PC-3 (cell line): ENCODE data around the gene RASL11B. TPM values are rescaled to one million over a fixed set of nuclear protein-coding genes. Genes with fewer than 3 reads are reported as not detected.

ENCODE experiments used
- ATAC-seq: fragments of 200-7000 bp; cut with Tn5 transposase; 2 replicates; pipeline ENCODE4 v1.9.1; 2020; ENCODE audit warnings: mild to moderate bottlenecking, moderate library complexity
- BruUV-seq: library from RNA; stranded (reverse); fragments of 400-500 nt; replicated peaks from 2 replicates; lab custom pipeline; 2021; lab: Mats Ljungman, UMichigan
- CTCF ChIA-PET: fragments of 300-600 bp; sonication (Branson Sonifier 250); formaldehyde crosslinking; loops from one replicate; lab custom pipeline; 2022; ENCODE audit warnings: antibody characterized with exemption; lab: Charles Lee
- POLR2A ChIA-PET: fragments of 300-600 bp; sonication (Branson Sonifier 250); formaldehyde crosslinking; loops from one replicate; lab custom pipeline; 2022; ENCODE audit warnings: antibody characterized with exemption; ENCODE audit not compliant: unreplicated experiment; lab: Charles Lee
- DNase-seq: peaks from one replicate; pipeline ENCODE4 v3.0.0-alpha.2; 2015
- H2AFZ ChIP-seq: fragments of 300-600 bp; sonication (generic); 2 replicates; pipeline ENCODE4 v1.6.0; 2016; ENCODE audit warnings: antibody characterized with exemption, low read length
- H3F3A ChIP-seq: fragments of 300-600 bp; sonication (generic); one replicate; pipeline ENCODE4 v1.6.0; 2017; ENCODE audit warnings: antibody characterized with exemption, low read length, control low read depth, mild to moderate bottlenecking; ENCODE audit not compliant: unreplicated experiment
- H3K27ac ChIP-seq: fragments of 300-600 bp; sonication (generic); 2 replicates; pipeline ENCODE4 v1.5.1; 2016; ENCODE audit warnings: mild to moderate bottlenecking, low read length
- H3K27me3 ChIP-seq: fragments of 300-600 bp; sonication (generic); 2 replicates; pipeline ENCODE4 v1.6.1; 2016; ENCODE audit warnings: low read length, mixed read lengths
- H3K36me3 ChIP-seq: fragments of 300-600 bp; sonication (generic); 2 replicates; pipeline ENCODE4 v1.6.1; 2016; ENCODE audit warnings: low read depth, mixed run types, low read length, mixed read lengths
- H3K4me1 ChIP-seq: fragments of 300-600 bp; sonication (generic); 2 replicates; pipeline ENCODE4 v1.5.1; 2016; ENCODE audit warnings: low read length; ENCODE audit not compliant: insufficient read depth
- H3K4me2 ChIP-seq: fragments of 300-600 bp; sonication (generic); 2 replicates; pipeline ENCODE4 v1.6.0; 2016; ENCODE audit warnings: low read length
- H3K4me3 ChIP-seq: fragments of 300-600 bp; sonication (generic); 2 replicates; pipeline ENCODE4 v1.5.1; 2016; ENCODE audit warnings: mild to moderate bottlenecking, low read length, mixed read lengths
- H3K79me2 ChIP-seq: fragments of 300-600 bp; sonication (generic); 2 replicates; pipeline ENCODE4 v1.6.1; 2017; ENCODE audit warnings: low read length, mixed read lengths
- H3K9ac ChIP-seq: fragments of 300-600 bp; sonication (generic); 2 replicates; pipeline ENCODE4 v1.6.0; 2016; ENCODE audit warnings: mild to moderate bottlenecking, low read length
- H3K9me2 ChIP-seq: fragments of 300-600 bp; sonication (generic); replicated peaks from 2 replicates; pipeline ENCODE4 v1.6.1; 2016; ENCODE audit warnings: mixed run types, low read length, mixed read lengths
- H3K9me3 ChIP-seq: fragments of 300-600 bp; sonication (generic); 2 replicates; pipeline ENCODE4 v1.6.1; 2016; ENCODE audit warnings: low read length, mixed read lengths
- H4K20me1 ChIP-seq: fragments of 300-600 bp; sonication (generic); 2 replicates; pipeline ENCODE4 v1.6.1; 2016; ENCODE audit warnings: low read length, mixed read lengths
- EZH2 ChIP-seq: fragments of 300-600 bp; sonication (generic); IDR thresholded peaks from one replicate; pipeline ENCODE4 v1.6.1; 2017; ENCODE audit warnings: antibody characterized with exemption, mild to moderate bottlenecking, low read length; ENCODE audit not compliant: unreplicated experiment
- EZH2phosphoT487 ChIP-seq: fragments of 300-600 bp; sonication (generic); IDR thresholded peaks from 2 replicates; pipeline ENCODE4 v1.6.1; 2018; ENCODE audit warnings: mild to moderate bottlenecking, antibody characterized with exemption, low read length, borderline replicate concordance
- intact Hi-C: fragments of 100-400 bp; cut with micrococcal nuclease; formaldehyde crosslinking; loops from 2 replicates; pipeline ENCODE4 v1.9.0; 2023
- total RNA-seq: library from RNA; depleted of rRNA; stranded (reverse); fragments of >200 nt; gene quantifications from 2 replicates; pipeline ENCODE4 v1.2.3, GENCODE V29; 2014
- TF ChIP-seq, protein P1 (sequence below): fragments of 300-600 bp; sonication (generic); conservative IDR thresholded peaks from 2 replicates; pipeline ENCODE4 v1.5.1; 2017; ENCODE audit warnings: antibody characterized with exemption, low read depth, mild to moderate bottlenecking, low read length

RASL11B gene
- total RNA-seq, 1 experiment from 2014 or later, result 0.07 TPM

DNA sequence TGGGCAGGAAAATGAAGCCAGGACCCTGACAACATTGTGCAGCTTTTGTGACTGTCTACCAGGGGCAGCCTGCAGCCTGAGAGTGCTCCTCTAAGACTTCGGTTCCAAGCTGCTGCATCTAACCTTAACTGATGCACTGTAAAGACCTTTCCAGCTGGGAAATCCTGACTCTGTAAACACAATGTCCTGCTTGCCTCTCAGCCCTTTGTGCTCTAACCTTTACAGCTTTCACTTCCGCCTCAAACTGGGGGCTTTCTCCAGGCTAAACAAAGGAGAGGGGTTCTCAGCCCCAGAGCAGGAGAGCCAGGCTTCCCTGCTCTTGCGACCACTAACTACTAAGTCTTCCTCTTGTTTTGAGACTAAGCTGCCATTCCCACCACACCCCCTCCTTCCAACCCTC lies 19.3 kb upstream of the RASL11B start:
- no TSS peak for BruUV-seq
- no peak for ATAC-seq
- Histone ChIP-seq H3K9ac (no peak overlapping the region), H3K9me3 (no peaks in the 10 kb centered on the region), H3K27me3 (no peaks in the 10 kb centered on the region), H3K79me2 (no peaks in the 10 kb centered on the region), H4K20me1 (no peaks in the 10 kb centered on the region), H3K9me2 (no peaks in the 10 kb centered on the region), H3K27ac (no peak overlapping the region), H3K4me3 (no peak overlapping the region), H3K4me1 (peaks cover 19% of the 10 kb centered on the region), H3K36me3 (no peaks in the 10 kb centered on the region), H3F3A (no peaks in the 10 kb centered on the region), H3K4me2 (no peak overlapping the region), H2AFZ (no peak overlapping the region)
- TF ChIP-seq EZH2phosphoT487 (no peak), EZH2 (no peak)
- TF ChIP-seq, protein P1, sequence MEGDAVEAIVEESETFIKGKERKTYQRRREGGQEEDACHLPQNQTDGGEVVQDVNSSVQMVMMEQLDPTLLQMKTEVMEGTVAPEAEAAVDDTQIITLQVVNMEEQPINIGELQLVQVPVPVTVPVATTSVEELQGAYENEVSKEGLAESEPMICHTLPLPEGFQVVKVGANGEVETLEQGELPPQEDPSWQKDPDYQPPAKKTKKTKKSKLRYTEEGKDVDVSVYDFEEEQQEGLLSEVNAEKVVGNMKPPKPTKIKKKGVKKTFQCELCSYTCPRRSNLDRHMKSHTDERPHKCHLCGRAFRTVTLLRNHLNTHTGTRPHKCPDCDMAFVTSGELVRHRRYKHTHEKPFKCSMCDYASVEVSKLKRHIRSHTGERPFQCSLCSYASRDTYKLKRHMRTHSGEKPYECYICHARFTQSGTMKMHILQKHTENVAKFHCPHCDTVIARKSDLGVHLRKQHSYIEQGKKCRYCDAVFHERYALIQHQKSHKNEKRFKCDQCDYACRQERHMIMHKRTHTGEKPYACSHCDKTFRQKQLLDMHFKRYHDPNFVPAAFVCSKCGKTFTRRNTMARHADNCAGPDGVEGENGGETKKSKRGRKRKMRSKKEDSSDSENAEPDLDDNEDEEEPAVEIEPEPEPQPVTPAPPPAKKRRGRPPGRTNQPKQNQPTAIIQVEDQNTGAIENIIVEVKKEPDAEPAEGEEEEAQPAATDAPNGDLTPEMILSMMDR, result no peak
- CTCF ChIA-PET, result no interaction called here
- intact Hi-C loops, result no loop called here
- no peak for DNase-seq
- POLR2A ChIA-PET, result no interaction called here

- no peak overlapping the region for H3K4me3 ChIP-seq
- no peaks in the 10 kb centered on the region for H3F3A ChIP-seq
- BruUV-seq, result no TSS peak
- H3K36me3 ChIP-seq, result no peaks in the 10 kb centered on the region
- H3K79me2 ChIP-seq, result no peaks in the 10 kb centered on the region
- TF ChIP-seq EZH2 (no peak), EZH2phosphoT487 (no peak)
- TF ChIP-seq, protein P1, result no peak
- ATAC-seq (no peak), DNase-seq (no peak)
- H2AFZ ChIP-seq, result no peak overlapping the region
- peaks cover 13% of the 10 kb centered on the region for H3K4me1 ChIP-seq
- no peak overlapping the region for H3K4me2 ChIP-seq
- intact Hi-C loops, result no loop called here
- no peaks in the 10 kb centered on the region for H4K20me1 ChIP-seq
- POLR2A ChIA-PET, result no interaction called here
- H3K9me3 ChIP-seq, result no peaks in the 10 kb centered on the region
- H3K9ac ChIP-seq, result no peak overlapping the region
- CTCF ChIA-PET, result no interaction called here
- no peak overlapping the region for H3K27ac ChIP-seq
- no peaks in the 10 kb centered on the region for H3K9me2 ChIP-seq
- H3K27me3 ChIP-seq, result no peaks in the 10 kb centered on the region
Measured at GRCh38 chr4:52843351-52843750, 18.8 kb upstream of the RASL11B start.

GRCh38 chr4:52843958-52844357 lies 18.2 kb upstream of the RASL11B start:
- DNase-seq (no peak), ATAC-seq (no peak)
- H4K20me1 ChIP-seq, result no peaks in the 10 kb centered on the region
- no peaks in the 10 kb centered on the region for H3F3A ChIP-seq
- no peak overlapping the region for H3K4me2 ChIP-seq
- CTCF ChIA-PET, result no interaction called here
- no peaks in the 10 kb centered on the region for H3K27me3 ChIP-seq
- no peaks in the 10 kb centered on the region for H3K9me2 ChIP-seq
- H3K9ac ChIP-seq, result no peak overlapping the region
- no peaks in the 10 kb centered on the region for H3K36me3 ChIP-seq
- H2AFZ ChIP-seq, result no peak overlapping the region
- no peaks in the 10 kb centered on the region for H3K9me3 ChIP-seq
- POLR2A ChIA-PET, result no interaction called here
- no peaks in the 10 kb centered on the region for H3K79me2 ChIP-seq
- no peak overlapping the region for H3K4me3 ChIP-seq
- H3K27ac ChIP-seq, result no peak overlapping the region
- peaks cover 8% of the 10 kb centered on the region; the same call in 1 of the 2 replicates for H3K4me1 ChIP-seq
- intact Hi-C loops, result no loop called here
- BruUV-seq, result no TSS peak
- TF ChIP-seq, protein P1, result no peak
- TF ChIP-seq EZH2 (no peak), EZH2phosphoT487 (no peak)
